Mucosa of rectum (tissue), 2 donors: ENCODE results near the gene SLC1A7.

Experiments used
- H3K27ac ChIP-seq, 2 donors: one replicate each; pipeline ENCODE4 v1.7.0; 2013; ENCODE audit warnings: inconsistent platforms in 2 of 2, low read depth in 2 of 2, low read length in 2 of 2
- H3K27me3 ChIP-seq, 2 donors: one replicate each; pipeline ENCODE4 v1.7.0; 2013; ENCODE audit warnings: low read length in 2 of 2; ENCODE audit not compliant: control insufficient read depth in 2 of 2, insufficient read depth in 2 of 2
- H3K36me3 ChIP-seq, 2 donors: one replicate each; pipeline ENCODE4 v1.7.0; 2013; ENCODE audit warnings: low read length in 2 of 2; ENCODE audit not compliant: control insufficient read depth in 2 of 2, insufficient read depth in 2 of 2
- H3K4me1 ChIP-seq, 2 donors: one replicate each; pipeline ENCODE4 v1.7.0; 2013; ENCODE audit warnings: low read length in 2 of 2, mild to moderate bottlenecking in 1 of 2; ENCODE audit not compliant: control insufficient read depth in 2 of 2, insufficient read depth in 2 of 2
- H3K4me3 ChIP-seq, 2 donors: one replicate each; pipeline ENCODE4 v1.7.0; 2013; ENCODE audit warnings: low read length in 2 of 2
- H3K9ac ChIP-seq, 2 donors: one replicate each; pipeline ENCODE4 v1.7.0; 2013; ENCODE audit warnings: low read length in 2 of 2, low read depth in 1 of 2, mild to moderate bottlenecking in 1 of 2
- H3K9me3 ChIP-seq, 2 donors: one replicate each; pipeline ENCODE4 v1.7.0; 2013; ENCODE audit warnings: low read length in 2 of 2; ENCODE audit not compliant: control insufficient read depth in 2 of 2
- donor health status: healthy.
- donor health status: Normal muscosa, but diverticular disease.

The SLC1A7 gene

DNA sequence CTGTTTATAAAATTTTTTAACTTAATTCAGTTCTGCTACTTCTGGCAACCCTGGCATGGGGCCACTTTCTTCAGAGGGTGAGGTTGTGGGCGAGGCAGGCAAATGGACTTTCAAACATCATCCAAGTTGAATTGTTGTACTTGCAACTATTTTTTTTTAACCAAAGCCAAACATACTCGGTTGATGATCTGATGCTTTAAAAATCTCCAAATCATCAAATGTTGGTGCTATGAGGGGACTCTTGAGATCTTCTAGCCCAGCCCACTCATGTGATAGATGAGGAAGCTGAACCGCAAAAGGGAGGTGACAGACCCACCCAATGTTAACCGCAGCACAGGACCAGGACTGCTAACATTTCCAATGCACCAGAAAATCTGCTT lies 6.7 kb downstream of the SLC1A7 start:
- Histone ChIP-seq H3K9me3 (no peaks in the 10 kb centered on the region), H3K27ac (no peak overlapping the region), H3K4me3 (no peak overlapping the region), H3K36me3 (no peaks in the 10 kb centered on the region), H3K27me3 (no peaks in the 10 kb centered on the region), H3K4me1 (peaks cover 0 to 5% of the 10 kb centered on the region in 2 donors), H3K9ac (no peak overlapping the region)

DNA sequence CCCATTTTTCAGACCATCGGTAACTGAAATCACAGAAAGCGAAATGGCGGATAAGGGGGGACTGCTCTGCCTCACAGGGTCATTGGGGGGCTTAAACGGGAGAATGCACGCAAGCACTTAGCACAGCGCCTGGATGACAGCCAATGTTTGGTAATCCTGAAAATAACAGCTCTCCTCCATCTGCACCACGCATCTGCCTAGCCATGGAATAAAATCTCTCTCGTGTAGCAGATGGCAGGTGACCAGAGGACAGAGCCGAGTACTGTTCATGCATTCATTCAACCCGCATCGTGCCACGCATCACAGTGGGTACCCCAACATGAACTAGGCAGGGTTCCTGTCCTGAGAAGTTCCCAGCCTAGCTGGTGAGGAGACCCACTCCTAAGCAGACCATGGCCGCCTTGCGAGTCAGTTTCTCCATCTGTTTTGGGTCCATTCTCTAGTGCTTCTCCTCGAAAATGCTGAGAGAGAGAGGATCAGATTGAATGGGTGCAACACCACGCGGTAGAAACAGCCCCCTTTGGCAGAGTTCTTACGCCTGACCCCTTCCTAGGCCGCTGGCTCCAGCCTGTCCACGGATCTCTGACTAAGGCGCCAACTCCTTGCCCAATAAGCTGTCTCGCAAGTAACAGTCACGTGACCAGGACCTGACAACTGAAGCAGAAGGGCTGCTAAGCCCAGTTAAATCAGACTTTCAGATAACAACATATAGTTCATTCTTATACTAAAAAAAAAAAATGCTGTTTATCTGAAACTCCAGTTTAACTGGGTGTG lies 7.3 kb downstream of the SLC1A7 start:
- H3K4me3 ChIP-seq, result no peak overlapping the region
- H3K36me3 ChIP-seq, result no peaks in the 10 kb centered on the region
- H3K27me3 ChIP-seq, result no peaks in the 10 kb centered on the region
- H3K27ac ChIP-seq, result no peak overlapping the region
- peaks cover 0 to 5% of the 10 kb centered on the region in 2 donors for H3K4me1 ChIP-seq
- no peak overlapping the region for H3K9ac ChIP-seq
- no peaks in the 10 kb centered on the region for H3K9me3 ChIP-seq

DNA sequence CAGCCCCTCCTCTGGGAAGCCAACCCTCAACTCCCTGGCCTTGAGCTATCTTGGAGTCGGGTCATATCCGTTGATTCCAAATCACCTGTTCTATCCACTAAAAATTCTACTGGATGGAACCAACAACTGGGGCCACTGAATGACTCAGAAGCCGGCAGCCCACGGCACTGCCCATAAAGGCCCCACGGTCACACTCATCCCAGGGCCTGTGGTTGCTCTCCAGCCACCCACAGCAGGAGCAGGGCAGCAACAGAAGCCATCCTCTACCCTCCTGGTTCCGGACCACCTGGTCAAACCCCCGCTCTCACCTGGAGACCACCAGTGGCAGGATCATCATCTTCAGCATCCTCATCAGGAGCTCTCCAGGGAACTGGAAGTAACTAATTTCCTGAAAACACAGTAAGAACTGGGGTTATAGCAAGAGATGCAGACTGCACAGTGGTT lies 8.4 kb downstream of the SLC1A7 start:
- Histone ChIP-seq H3K9ac (no peak overlapping the region), H3K4me3 (no peak overlapping the region), H3K9me3 (no peaks in the 10 kb centered on the region), H3K36me3 (no peaks in the 10 kb centered on the region), H3K27me3 (no peaks in the 10 kb centered on the region), H3K4me1 (peaks cover 0 to 5% of the 10 kb centered on the region in 2 donors), H3K27ac (no peak overlapping the region)

DNA sequence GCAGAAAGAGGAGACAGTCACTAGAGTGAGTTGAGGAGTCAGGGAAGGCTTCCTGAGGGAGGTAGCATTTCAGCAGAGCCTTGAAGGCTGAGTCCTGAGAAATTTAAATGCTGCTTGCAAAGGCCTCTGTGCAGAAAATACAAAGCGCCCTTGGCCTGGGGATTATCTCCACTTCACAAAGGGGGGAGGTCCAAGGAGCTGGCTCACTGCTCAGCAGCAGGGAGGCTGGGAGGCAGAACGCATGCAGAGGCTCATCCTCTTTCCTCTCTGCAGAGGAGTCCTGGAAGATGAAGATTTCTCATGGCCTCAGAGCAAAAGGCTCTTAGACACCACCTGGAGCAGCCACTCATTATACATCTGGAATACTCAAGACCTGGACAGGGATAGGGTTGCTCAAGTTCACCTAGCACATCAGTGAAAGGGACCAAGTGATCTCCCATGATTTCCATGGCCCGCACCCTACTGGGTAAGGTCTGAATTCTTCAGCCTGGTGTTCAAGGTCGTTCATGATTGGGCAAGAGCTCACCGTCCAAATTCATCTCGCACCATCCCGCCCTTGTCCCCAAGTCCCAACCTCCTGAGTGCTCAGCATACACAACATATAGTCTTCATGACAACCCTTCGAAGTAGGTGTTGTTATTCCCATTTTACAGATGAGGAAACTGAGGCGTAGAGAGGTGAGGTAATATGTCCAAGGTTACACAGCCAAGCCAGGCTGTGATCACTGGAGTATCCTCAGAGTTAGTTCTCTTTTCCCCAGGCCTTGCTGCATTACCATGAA lies 9.0 kb downstream of the SLC1A7 start:
- no peaks in the 10 kb centered on the region for H3K9me3 ChIP-seq
- no peaks in the 10 kb centered on the region for H3K36me3 ChIP-seq
- H3K27ac ChIP-seq, result no peak overlapping the region
- no peak overlapping the region for H3K9ac ChIP-seq
- H3K4me1 ChIP-seq, result peaks cover 0 to 5% of the 10 kb centered on the region in 2 donors
- H3K27me3 ChIP-seq, result peaks cover 0 to under 1% of the 10 kb centered on the region in 2 donors
- no peak overlapping the region for H3K4me3 ChIP-seq

DNA sequence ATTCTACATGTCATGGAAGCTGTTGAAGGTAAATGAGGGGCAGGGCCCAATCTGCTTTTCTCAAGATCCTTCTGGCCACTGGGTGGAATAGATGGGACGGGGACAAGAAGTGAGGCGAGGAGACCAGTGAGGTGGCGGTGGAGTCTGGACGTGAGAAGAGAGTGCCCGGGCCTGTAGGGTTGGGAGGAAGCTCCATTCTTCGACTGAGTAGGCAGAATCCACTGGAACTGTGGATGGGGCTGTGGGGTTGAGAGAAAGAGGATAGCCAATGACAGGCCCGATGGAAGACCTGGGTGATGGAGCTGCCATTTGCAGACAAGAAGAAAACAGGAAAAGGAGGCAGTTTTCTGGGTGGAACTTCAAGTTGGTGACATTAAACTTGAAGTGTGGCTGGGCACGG lies 10.3 kb downstream of the SLC1A7 start:
- Histone ChIP-seq H3K27ac (peak overlapping the region in 1 of 2 donors; percentile 13), H3K4me1 (peaks cover 0 to 5% of the 10 kb centered on the region in 2 donors), H3K9ac (no peak overlapping the region)

DNA sequence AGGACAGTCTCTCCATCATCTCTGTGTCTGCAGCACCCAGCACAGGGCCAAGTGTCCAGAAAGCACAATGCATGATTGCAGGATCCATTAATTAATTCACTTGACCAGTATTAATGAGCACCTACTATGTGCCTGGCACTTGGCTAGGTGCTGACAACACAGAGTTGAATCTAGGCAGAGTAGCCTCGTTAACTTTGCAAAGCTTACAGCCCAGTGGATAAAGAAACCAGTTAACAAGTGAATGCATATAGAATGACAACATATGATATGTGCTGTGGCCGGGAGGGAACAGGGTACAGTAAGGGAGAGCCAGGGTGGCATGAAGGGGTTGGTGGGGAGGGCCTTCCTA lies 10.9 kb downstream of the SLC1A7 start:
- Histone ChIP-seq H3K27me3 (peaks cover 0 to 2% of the 10 kb centered on the region in 2 donors), H3K27ac (peak overlapping the region in 1 of 2 donors; percentile 12), H3K4me1 (peaks cover 0 to 5% of the 10 kb centered on the region in 2 donors), H3K9me3 (no peaks in the 10 kb centered on the region), H3K9ac (no peak overlapping the region), H3K36me3 (no peaks in the 10 kb centered on the region), H3K4me3 (no peak overlapping the region)

More for the DNA sequence above, 10.3 kb downstream of the SLC1A7 start:
- Histone ChIP-seq H3K27me3 (peaks cover 0 to 2% of the 10 kb centered on the region in 2 donors), H3K36me3 (no peaks in the 10 kb centered on the region), H3K9me3 (no peaks in the 10 kb centered on the region), H3K4me3 (no peak overlapping the region)

DNA sequence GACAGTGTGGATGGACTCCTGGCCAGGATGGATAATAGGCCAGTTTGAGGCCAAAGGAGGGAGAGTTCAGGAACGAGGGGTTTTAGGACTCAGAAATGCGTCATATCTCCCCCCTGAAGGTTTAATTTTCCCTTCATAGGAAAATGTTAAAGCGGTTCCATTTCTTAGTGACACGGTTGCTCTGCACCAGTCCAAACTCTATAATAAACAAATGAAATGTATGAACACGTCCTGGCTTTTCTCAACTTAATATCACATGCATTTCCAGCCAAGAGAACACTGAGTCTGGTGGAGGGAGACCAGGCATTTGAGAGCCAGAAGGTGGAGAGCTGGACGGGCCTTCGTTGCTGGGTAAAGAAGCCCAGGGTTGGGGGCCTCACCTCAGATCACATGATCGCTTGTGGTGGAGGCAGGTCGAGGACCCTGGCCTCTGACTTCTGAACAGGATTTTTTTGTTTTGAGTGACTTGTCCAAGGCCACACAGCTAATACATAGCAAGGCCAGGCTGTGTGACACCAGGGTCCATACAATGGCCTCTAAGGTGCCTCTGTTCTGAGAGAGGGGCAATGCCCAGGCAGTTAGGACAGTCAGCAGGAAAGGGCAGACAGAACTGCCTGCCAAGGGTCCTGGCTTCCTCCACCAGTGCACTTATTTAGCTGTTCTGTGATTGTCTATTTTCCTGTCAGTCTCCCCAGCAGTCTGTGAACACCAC lies 11.4 kb downstream of the SLC1A7 start:
- no peak overlapping the region for H3K4me3 ChIP-seq
- peaks cover 0 to 2% of the 10 kb centered on the region in 2 donors for H3K27me3 ChIP-seq
- no peaks in the 10 kb centered on the region for H3K9me3 ChIP-seq
- peaks cover 0 to 5% of the 10 kb centered on the region in 2 donors for H3K4me1 ChIP-seq
- H3K9ac ChIP-seq, result no peak overlapping the region
- H3K27ac ChIP-seq, result peak overlapping the region in 1 of 2 donors; percentile 12
- no peaks in the 10 kb centered on the region for H3K36me3 ChIP-seq

DNA sequence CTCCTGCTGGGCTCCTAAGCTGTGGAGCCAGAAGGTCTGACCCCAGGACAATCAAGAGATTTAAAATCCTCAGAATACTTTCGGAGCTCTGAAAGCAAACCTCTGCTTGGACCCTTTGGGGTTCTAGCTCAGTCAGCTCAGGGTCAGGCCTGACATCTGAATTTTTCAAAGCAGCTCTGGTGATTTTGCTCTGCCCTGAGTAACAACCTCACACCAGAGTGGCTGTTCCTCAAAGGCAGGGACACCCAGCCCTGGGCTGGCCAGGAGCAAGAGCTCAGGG lies 11.9 kb downstream of the SLC1A7 start:
- H3K36me3 ChIP-seq, result no peaks in the 10 kb centered on the region
- H3K27ac ChIP-seq, result no peak overlapping the region
- peaks cover 0 to 2% of the 10 kb centered on the region in 2 donors for H3K27me3 ChIP-seq
- no peak overlapping the region for H3K4me3 ChIP-seq
- peaks cover 0 to 5% of the 10 kb centered on the region in 2 donors for H3K4me1 ChIP-seq
- H3K9ac ChIP-seq, result no peak overlapping the region
- H3K9me3 ChIP-seq, result no peaks in the 10 kb centered on the region

DNA sequence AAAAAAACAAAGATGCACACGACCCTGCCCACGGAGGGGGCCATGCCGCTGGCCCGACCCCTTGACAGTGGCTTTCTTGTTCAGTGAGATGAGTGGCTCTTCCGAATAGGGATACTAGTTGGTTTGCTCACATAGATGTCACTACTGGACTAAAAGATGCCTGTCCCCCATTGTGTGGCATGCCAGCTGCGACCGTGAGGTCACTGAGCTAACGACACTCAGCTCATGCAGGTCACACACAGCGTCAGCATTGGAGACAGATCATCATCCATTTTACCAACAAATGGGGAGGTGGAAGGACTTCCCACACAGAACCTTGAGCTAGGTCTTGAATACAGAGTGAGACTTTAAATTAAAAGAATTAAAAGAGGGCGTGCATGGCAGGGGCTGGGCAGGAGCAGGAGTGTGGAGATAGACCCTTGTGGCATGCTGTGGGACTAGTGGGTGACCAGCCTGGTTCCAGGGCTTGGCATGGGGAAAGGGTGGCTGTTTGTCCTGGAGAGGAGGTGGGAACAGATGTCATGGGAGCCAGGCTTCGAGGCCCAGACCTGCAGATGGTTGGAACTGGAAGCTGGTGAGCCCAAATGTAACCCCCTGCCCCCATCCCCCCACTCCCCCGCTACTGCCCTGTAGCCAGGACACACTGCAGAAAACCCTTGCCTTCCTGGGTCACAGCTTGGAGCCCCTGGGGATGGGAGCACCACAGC lies 12.4 kb downstream of the SLC1A7 start:
- H3K4me1 ChIP-seq, result peaks cover 0 to under 1% of the 10 kb centered on the region in 2 donors
- H3K27ac ChIP-seq, result no peak overlapping the region
- no peaks in the 10 kb centered on the region for H3K36me3 ChIP-seq
- H3K27me3 ChIP-seq, result peaks cover 0 to 2% of the 10 kb centered on the region in 2 donors
- no peak overlapping the region for H3K9ac ChIP-seq
- no peaks in the 10 kb centered on the region for H3K9me3 ChIP-seq
- no peak overlapping the region for H3K4me3 ChIP-seq
